Measurements from ENCODE around the gene MRNIP.

The MRNIP gene

GRCh38 chr5:179817890-179818745 is 40.5 kb downstream of the MRNIP start:
- no peak for TF ChIP-seq ZFX (IDR thresholded peaks at IDR 0.05; ENCODE audit: borderline replicate concordance)
- TF ChIP-seq, protein P1, sequence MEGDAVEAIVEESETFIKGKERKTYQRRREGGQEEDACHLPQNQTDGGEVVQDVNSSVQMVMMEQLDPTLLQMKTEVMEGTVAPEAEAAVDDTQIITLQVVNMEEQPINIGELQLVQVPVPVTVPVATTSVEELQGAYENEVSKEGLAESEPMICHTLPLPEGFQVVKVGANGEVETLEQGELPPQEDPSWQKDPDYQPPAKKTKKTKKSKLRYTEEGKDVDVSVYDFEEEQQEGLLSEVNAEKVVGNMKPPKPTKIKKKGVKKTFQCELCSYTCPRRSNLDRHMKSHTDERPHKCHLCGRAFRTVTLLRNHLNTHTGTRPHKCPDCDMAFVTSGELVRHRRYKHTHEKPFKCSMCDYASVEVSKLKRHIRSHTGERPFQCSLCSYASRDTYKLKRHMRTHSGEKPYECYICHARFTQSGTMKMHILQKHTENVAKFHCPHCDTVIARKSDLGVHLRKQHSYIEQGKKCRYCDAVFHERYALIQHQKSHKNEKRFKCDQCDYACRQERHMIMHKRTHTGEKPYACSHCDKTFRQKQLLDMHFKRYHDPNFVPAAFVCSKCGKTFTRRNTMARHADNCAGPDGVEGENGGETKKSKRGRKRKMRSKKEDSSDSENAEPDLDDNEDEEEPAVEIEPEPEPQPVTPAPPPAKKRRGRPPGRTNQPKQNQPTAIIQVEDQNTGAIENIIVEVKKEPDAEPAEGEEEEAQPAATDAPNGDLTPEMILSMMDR (IDR thresholded peaks at IDR 0.05): no peak
- peak overlapping the region; percentile 96; the same call in 1 of the 2 replicates for H3K27ac ChIP-seq

GRCh38 chr5:179817470-179817840 is 41.2 kb downstream of the MRNIP start:
- H3K27ac ChIP-seq: no peak overlapping the region
- no peak for TF ChIP-seq ZFX (IDR thresholded peaks at IDR 0.05; ENCODE audit: borderline replicate concordance)
- TF ChIP-seq, protein P1 (IDR thresholded peaks at IDR 0.05): no peak

DNA sequence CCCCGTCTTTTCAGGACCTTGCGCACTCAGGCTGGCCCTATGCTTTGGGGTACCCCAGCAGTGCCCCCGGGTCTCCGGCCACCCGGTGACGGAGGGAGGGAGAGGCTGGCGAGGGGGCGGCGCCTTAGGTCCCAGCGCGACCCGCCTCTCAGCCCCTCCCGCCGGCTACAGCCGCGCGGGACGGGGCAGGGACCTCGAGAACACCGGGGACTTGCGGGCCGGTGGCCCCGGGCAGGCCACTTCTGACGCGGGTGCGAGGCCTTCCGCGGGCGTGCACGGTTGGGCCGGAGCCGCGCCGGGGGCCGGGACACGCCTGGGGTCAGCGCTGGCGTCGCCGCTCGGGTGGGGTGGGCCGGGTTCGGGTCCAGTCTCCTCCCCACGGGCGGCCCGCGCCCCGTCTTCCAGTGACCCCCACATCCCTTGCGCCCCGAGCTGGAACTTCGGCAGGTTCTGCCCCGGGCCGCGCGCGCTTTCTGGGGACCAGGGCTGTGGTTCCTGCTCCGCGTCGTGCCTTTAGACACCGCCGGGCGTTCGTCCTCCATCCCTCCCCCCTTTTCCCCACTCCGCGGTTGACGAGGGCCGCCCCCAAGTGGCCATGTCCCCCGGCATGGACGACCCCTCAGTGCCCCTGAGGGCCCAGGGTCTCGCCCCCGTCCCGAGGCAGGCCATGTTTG is 41.7 kb downstream of the MRNIP start:
- H3K27ac ChIP-seq: no peak overlapping the region
- no peak for TF ChIP-seq ZFX (IDR thresholded peaks at IDR 0.05; ENCODE audit: borderline replicate concordance)
- TF ChIP-seq, protein P1 (IDR thresholded peaks at IDR 0.05): no peak

- TF ChIP-seq, protein P1 (IDR thresholded peaks at IDR 0.05): no peak
- no peak for TF ChIP-seq ZFX (IDR thresholded peaks at IDR 0.05; ENCODE audit: borderline replicate concordance)
- H3K27ac ChIP-seq: no peak overlapping the region
These were observed 42.2 kb downstream of the MRNIP start for GRCh38 chr5:179816401-179816795.

DNA sequence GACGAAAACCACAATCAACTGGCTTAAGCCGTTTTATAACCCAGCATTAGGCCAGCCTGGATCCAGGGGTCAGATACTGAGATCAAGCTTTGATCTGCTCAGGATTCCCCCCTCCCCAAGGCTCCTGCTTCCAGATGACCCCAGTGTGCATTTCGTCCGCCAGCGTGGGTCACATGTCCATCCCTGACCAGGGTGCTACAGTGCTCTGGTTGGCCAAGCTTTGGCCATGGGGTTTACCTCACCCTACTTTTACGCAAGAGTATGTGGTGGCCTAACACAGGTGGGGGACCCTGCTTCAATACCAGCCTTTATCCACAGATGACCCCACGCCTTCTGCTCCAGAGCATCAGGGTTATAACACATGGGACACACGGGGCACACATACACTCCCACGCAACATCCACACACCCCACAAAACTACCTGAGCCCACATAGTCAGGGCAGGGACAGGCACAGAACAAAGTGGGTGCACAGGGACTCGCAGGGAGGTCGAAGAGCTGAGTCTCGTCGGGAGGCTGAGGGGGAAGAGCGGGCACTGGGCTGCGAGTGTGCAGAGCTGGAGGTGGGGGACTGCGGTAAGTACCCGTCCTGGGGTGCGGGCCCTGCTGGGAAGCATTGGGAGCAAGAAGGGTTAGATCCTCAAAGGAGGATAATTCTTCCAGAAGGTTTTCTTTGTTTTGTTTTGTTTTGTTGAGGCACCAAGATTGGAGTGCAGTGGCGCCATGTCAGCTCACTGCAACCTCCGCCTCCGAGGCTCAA is 42.9 kb downstream of the MRNIP start:
- no peak overlapping the region for H3K27ac ChIP-seq
- TF ChIP-seq, protein P1 (IDR thresholded peaks at IDR 0.05): no peak
- no peak for TF ChIP-seq ZFX (IDR thresholded peaks at IDR 0.05; ENCODE audit: borderline replicate concordance)

- H3K27ac ChIP-seq: no peak overlapping the region
- TF ChIP-seq, protein P1 (IDR thresholded peaks at IDR 0.05): no peak
- no peak for TF ChIP-seq ZFX (IDR thresholded peaks at IDR 0.05; ENCODE audit: borderline replicate concordance)
These were observed 44.5 kb downstream of the MRNIP start for GRCh38 chr5:179814090-179814489.
